ENCODE measurements around the gene HLTF. TPM values are rescaled to one million over a fixed set of nuclear protein-coding genes. Genes with fewer than 3 reads are reported as not detected.

The HLTF gene
- total and polyA plus RNA-seq, 2 experiments from 2014 or later, result 89.5 to 146 TPM

DNA sequence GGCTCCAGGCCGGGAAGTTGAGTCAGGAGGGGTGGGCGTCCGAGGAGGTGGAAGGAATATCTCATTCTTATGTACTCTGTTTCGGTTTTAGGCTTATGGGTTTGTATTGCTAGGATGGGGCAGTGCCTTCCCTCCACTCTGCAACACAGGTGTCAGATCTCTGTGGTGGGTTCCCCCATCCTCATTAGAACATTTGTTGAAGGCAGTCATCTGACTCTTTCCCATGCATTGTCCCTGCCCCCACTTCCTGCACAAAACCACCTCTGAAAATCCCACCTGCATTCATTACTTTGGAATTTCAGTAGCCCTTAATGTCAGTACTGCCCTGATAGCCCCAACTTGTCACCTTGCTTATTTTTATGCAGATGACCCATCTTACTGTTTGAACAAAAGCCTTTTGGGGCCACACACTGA, 65.5 kb downstream of the HLTF start:
- Histone ChIP-seq H3K4me1 (ENCODE audit: insufficient read depth) (peaks cover 26% of the 10 kb centered on the region), H3K27me3 (ENCODE audit: insufficient read depth) (no peaks in the 10 kb centered on the region), H3F3A (replicated peaks; ENCODE audit: low read depth) (no peaks in the 10 kb centered on the region), H3K4me3 (no peak overlapping the region; the same call in 1 of the 2 replicates), H3K4me2 (peak overlapping the region; percentile 48), H2AFZ (no peak overlapping the region), H4K20me1 (replicated peaks; ENCODE audit: insufficient read depth) (no peaks in the 10 kb centered on the region), H3K79me2 (replicated peaks; ENCODE audit: insufficient read depth) (no peaks in the 10 kb centered on the region), H3K36me3 (ENCODE audit: insufficient read depth) (peaks cover 19% of the 10 kb centered on the region), H3K27ac (ENCODE audit: low read depth) (peak overlapping the region; percentile 91), H3K9me2 (ENCODE audit: insufficient read depth) (no peaks in the 10 kb centered on the region)
- peaks cover 48% of the 10 kb centered on the region for H3K36me3 Mint-ChIP-seq (ENCODE audit: low read depth)
- TF ChIP-seq CREB1 (CRISPR knock-in tag; IDR thresholded peaks at IDR 0.05; ENCODE audit: low read depth) (peak; percentile 35; the same call in 1 of the 2 replicates), POLR2AphosphoS5 (IDR thresholded peaks at IDR 0.05; ENCODE audit: low read depth) (no peak), EZH2phosphoT487 (IDR thresholded peaks at IDR 0.05; ENCODE audit: unreplicated experiment) (no peak), NANOG (IDR thresholded peaks at IDR 0.05; ENCODE audit: borderline replicate concordance) (peak; percentile 90), ZNF114 (CRISPR knock-in tag; IDR thresholded peaks at IDR 0.05) (no peak), STAT1 (IDR thresholded peaks at IDR 0.05; ENCODE audit: unreplicated experiment) (no peak)
- TF ChIP-seq, protein P1, sequence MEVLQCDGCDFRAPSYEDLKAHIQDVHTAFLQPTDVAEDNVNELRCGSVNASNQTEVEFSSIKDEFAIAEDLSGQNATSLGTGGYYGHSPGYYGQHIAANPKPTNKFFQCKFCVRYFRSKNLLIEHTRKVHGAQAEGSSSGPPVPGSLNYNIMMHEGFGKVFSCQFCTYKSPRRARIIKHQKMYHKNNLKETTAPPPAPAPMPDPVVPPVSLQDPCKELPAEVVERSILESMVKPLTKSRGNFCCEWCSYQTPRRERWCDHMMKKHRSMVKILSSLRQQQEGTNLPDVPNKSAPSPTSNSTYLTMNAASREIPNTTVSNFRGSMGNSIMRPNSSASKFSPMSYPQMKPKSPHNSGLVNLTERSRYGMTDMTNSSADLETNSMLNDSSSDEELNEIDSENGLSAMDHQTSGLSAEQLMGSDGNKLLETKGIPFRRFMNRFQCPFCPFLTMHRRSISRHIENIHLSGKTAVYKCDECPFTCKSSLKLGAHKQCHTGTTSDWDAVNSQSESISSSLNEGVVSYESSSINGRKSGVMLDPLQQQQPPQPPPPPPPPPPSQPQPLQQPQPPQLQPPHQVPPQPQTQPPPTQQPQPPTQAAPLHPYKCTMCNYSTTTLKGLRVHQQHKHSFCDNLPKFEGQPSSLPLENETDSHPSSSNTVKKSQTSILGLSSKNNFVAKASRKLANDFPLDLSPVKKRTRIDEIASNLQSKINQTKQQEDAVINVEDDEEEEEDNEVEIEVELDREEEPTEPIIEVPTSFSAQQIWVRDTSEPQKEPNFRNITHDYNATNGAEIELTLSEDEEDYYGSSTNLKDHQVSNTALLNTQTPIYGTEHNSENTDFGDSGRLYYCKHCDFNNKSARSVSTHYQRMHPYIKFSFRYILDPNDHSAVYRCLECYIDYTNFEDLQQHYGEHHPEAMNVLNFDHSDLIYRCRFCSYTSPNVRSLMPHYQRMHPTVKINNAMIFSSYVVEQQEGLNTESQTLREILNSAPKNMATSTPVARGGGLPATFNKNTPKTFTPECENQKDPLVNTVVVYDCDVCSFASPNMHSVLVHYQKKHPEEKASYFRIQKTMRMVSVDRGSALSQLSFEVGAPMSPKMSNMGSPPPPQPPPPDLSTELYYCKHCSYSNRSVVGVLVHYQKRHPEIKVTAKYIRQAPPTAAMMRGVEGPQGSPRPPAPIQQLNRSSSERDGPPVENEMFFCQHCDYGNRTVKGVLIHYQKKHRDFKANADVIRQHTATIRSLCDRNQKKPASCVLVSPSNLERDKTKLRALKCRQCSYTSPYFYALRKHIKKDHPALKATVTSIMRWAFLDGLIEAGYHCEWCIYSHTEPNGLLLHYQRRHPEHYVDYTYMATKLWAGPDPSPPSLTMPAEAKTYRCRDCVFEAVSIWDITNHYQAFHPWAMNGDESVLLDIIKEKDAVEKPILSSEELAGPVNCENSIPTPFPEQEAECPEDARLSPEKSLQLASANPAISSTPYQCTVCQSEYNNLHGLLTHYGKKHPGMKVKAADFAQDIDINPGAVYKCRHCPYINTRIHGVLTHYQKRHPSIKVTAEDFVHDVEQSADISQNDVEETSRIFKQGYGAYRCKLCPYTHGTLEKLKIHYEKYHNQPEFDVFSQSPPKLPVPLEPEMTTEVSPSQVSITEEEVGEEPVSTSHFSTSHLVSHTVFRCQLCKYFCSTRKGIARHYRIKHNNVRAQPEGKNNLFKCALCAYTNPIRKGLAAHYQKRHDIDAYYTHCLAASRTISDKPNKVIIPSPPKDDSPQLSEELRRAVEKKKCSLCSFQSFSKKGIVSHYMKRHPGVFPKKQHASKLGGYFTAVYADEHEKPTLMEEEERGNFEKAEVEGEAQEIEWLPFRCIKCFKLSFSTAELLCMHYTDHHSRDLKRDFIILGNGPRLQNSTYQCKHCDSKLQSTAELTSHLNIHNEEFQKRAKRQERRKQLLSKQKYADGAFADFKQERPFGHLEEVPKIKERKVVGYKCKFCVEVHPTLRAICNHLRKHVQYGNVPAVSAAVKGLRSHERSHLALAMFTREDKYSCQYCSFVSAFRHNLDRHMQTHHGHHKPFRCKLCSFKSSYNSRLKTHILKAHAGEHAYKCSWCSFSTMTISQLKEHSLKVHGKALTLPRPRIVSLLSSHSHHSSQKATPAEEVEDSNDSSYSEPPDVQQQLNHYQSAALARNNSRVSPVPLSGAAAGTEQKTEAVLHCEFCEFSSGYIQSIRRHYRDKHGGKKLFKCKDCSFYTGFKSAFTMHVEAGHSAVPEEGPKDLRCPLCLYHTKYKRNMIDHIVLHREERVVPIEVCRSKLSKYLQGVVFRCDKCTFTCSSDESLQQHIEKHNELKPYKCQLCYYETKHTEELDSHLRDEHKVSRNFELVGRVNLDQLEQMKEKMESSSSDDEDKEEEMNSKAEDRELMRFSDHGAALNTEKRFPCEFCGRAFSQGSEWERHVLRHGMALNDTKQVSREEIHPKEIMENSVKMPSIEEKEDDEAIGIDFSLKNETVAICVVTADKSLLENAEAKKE (CRISPR knock-in tag; IDR thresholded peaks at IDR 0.05), result 0 out of 2 replicates have a peak, but pooled peaks have one; percentile 45
- TF ChIP-seq, protein P2, sequence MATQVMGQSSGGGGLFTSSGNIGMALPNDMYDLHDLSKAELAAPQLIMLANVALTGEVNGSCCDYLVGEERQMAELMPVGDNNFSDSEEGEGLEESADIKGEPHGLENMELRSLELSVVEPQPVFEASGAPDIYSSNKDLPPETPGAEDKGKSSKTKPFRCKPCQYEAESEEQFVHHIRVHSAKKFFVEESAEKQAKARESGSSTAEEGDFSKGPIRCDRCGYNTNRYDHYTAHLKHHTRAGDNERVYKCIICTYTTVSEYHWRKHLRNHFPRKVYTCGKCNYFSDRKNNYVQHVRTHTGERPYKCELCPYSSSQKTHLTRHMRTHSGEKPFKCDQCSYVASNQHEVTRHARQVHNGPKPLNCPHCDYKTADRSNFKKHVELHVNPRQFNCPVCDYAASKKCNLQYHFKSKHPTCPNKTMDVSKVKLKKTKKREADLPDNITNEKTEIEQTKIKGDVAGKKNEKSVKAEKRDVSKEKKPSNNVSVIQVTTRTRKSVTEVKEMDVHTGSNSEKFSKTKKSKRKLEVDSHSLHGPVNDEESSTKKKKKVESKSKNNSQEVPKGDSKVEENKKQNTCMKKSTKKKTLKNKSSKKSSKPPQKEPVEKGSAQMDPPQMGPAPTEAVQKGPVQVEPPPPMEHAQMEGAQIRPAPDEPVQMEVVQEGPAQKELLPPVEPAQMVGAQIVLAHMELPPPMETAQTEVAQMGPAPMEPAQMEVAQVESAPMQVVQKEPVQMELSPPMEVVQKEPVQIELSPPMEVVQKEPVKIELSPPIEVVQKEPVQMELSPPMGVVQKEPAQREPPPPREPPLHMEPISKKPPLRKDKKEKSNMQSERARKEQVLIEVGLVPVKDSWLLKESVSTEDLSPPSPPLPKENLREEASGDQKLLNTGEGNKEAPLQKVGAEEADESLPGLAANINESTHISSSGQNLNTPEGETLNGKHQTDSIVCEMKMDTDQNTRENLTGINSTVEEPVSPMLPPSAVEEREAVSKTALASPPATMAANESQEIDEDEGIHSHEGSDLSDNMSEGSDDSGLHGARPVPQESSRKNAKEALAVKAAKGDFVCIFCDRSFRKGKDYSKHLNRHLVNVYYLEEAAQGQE (IDR thresholded peaks at IDR 0.05; ENCODE audit: unreplicated experiment), result no peak
- TF ChIP-seq, protein P3, sequence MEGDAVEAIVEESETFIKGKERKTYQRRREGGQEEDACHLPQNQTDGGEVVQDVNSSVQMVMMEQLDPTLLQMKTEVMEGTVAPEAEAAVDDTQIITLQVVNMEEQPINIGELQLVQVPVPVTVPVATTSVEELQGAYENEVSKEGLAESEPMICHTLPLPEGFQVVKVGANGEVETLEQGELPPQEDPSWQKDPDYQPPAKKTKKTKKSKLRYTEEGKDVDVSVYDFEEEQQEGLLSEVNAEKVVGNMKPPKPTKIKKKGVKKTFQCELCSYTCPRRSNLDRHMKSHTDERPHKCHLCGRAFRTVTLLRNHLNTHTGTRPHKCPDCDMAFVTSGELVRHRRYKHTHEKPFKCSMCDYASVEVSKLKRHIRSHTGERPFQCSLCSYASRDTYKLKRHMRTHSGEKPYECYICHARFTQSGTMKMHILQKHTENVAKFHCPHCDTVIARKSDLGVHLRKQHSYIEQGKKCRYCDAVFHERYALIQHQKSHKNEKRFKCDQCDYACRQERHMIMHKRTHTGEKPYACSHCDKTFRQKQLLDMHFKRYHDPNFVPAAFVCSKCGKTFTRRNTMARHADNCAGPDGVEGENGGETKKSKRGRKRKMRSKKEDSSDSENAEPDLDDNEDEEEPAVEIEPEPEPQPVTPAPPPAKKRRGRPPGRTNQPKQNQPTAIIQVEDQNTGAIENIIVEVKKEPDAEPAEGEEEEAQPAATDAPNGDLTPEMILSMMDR (conservative IDR thresholded peaks at IDR 0.05; ENCODE audit: low read depth in 2 of 2), result no peak
- TF ChIP-seq, protein P4, sequence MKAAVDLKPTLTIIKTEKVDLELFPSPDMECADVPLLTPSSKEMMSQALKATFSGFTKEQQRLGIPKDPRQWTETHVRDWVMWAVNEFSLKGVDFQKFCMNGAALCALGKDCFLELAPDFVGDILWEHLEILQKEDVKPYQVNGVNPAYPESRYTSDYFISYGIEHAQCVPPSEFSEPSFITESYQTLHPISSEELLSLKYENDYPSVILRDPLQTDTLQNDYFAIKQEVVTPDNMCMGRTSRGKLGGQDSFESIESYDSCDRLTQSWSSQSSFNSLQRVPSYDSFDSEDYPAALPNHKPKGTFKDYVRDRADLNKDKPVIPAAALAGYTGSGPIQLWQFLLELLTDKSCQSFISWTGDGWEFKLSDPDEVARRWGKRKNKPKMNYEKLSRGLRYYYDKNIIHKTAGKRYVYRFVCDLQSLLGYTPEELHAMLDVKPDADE (IDR thresholded peaks at IDR 0.05), result peak; percentile 63; the same call in 1 of the 2 replicates
- peak; percentile 70 for ATAC-seq
- peak overlapping the region; percentile 96 for H3K27ac Mint-ChIP-seq
- peak overlapping the region; percentile 46 for H3K4me3 Mint-ChIP-seq
- H3K27me3 Mint-ChIP-seq (ENCODE audit: insufficient read depth, low read depth, poor library complexity), result peaks cover 11% of the 10 kb centered on the region
- H3K4me1 Mint-ChIP-seq, result peaks cover 37% of the 10 kb centered on the region
- H3K9me3 Mint-ChIP-seq, result peaks cover 25% of the 10 kb centered on the region
- DNase-seq (ENCODE audit: low spot score), result peak; percentile 65

All from GM23338 (cell line).